ENCODE measurements around the gene PDZRN3. TPM values are rescaled to one million over a fixed set of nuclear protein-coding genes. Genes with fewer than 3 reads are reported as not detected.

The PDZRN3 gene
- total and polyA plus RNA-seq, 4 donors: 7.3 to 36.4 (median 16.3) TPM

GRCh38 chr3:73559749-73560148 lies 65.0 kb downstream of the PDZRN3 start:
- ATAC-seq (ENCODE audit: insufficient read depth, low FRiP score) (no peak), DNase-seq (peak in 1 of 3 donors; percentile 37)
- Histone ChIP-seq H3K9me3 (ENCODE audit: control insufficient read depth in 4 of 4, insufficient read depth in 3 of 4, low read length in 3 of 4) (no peaks in the 10 kb centered on the region), H3K27ac (ENCODE audit: low read depth in 1 of 2, low read length in 1 of 2) (peak overlapping the region in 1 of 2 donors; percentile 29), H3K36me3 (ENCODE audit: control insufficient read depth in 4 of 4, insufficient read depth in 4 of 4, low read length in 4 of 4) (peaks cover 0 to 2% (median 0%) of the 10 kb centered on the region in 4 donors), H3K9ac (ENCODE audit: insufficient read depth in 1 of 2, low read length in 2 of 2) (no peak overlapping the region), H3K27me3 (ENCODE audit: control insufficient read depth in 3 of 3, insufficient read depth in 3 of 3, low read length in 2 of 3) (no peaks in the 10 kb centered on the region), H3K4me3 (no peak overlapping the region), H3K4me1 (ENCODE audit: control insufficient read depth in 5 of 5, insufficient read depth in 5 of 5, low read length in 5 of 5) (peaks cover 2 to 50% (median 18%) of the 10 kb centered on the region in 5 donors)
- WGBS, 2 donors: 69 to 87% methylated on average over 2 of the region's 2 CpGs
- no peak for TF ChIP-seq CTCF (IDR thresholded peaks at IDR 0.05; ENCODE audit: control extremely low read depth, extremely low read depth)

GRCh38 chr3:73558727-73559075 lies 66.0 kb downstream of the PDZRN3 start:
- H3K9me3 ChIP-seq (ENCODE audit: control insufficient read depth in 4 of 4, insufficient read depth in 3 of 4, low read length in 3 of 4): no peaks in the 10 kb centered on the region
- H3K4me3 ChIP-seq: no peak overlapping the region
- WGBS, 2 donors: 64 to 70% methylated on average over 4 of the region's 4 CpGs
- H3K9ac ChIP-seq (ENCODE audit: insufficient read depth in 1 of 2, low read length in 2 of 2): no peak overlapping the region
- ATAC-seq (ENCODE audit: insufficient read depth, low FRiP score) (no peak), DNase-seq (peak; percentile 44 to 80 (median 70))
- H3K27me3 ChIP-seq (ENCODE audit: control insufficient read depth in 3 of 3, insufficient read depth in 3 of 3, low read length in 2 of 3): no peaks in the 10 kb centered on the region
- no peak for TF ChIP-seq CTCF (IDR thresholded peaks at IDR 0.05; ENCODE audit: control extremely low read depth, extremely low read depth)
- peaks cover 0 to 4% (median 0%) of the 10 kb centered on the region in 4 donors for H3K36me3 ChIP-seq (ENCODE audit: control insufficient read depth in 4 of 4, insufficient read depth in 4 of 4, low read length in 4 of 4)
- H3K27ac ChIP-seq (ENCODE audit: low read depth in 1 of 2, low read length in 1 of 2): peak overlapping the region in 1 of 2 donors; percentile 56
- H3K4me1 ChIP-seq (ENCODE audit: control insufficient read depth in 5 of 5, insufficient read depth in 5 of 5, low read length in 5 of 5): peaks cover 2 to 60% (median 20%) of the 10 kb centered on the region in 5 donors

- H3K9me3 ChIP-seq (ENCODE audit: control insufficient read depth in 4 of 4, insufficient read depth in 3 of 4, low read length in 3 of 4): no peaks in the 10 kb centered on the region
- TF ChIP-seq CTCF (IDR thresholded peaks at IDR 0.05; ENCODE audit: control extremely low read depth, extremely low read depth): no peak
- ATAC-seq (ENCODE audit: insufficient read depth, low FRiP score) (no peak), DNase-seq (peak in 2 of 3 donors; percentile 65 to 69)
- H3K9ac ChIP-seq (ENCODE audit: insufficient read depth in 1 of 2, low read length in 2 of 2): no peak overlapping the region
- 56 to 75% methylated on average over 3 of the region's 3 CpGs for WGBS, 2 donors
- no peaks in the 10 kb centered on the region for H3K27me3 ChIP-seq (ENCODE audit: control insufficient read depth in 3 of 3, insufficient read depth in 3 of 3, low read length in 2 of 3)
- H3K4me3 ChIP-seq: no peak overlapping the region
- H3K36me3 ChIP-seq (ENCODE audit: control insufficient read depth in 4 of 4, insufficient read depth in 4 of 4, low read length in 4 of 4): peaks cover 0 to 4% (median 0%) of the 10 kb centered on the region in 4 donors
- H3K4me1 ChIP-seq (ENCODE audit: control insufficient read depth in 5 of 5, insufficient read depth in 5 of 5, low read length in 5 of 5): peaks cover 2 to 62% (median 20%) of the 10 kb centered on the region in 5 donors
- H3K27ac ChIP-seq (ENCODE audit: low read depth in 1 of 2, low read length in 1 of 2): peak overlapping the region in 1 of 2 donors; percentile 56
Observed at GRCh38 chr3:73557986-73558726, 66.6 kb downstream of the PDZRN3 start.
